ENCODE data around the gene TBCE.
A peak's percentile ranks its signal among the peaks of the same experiment; 100 is the strongest.

TBCE gene, protein sequence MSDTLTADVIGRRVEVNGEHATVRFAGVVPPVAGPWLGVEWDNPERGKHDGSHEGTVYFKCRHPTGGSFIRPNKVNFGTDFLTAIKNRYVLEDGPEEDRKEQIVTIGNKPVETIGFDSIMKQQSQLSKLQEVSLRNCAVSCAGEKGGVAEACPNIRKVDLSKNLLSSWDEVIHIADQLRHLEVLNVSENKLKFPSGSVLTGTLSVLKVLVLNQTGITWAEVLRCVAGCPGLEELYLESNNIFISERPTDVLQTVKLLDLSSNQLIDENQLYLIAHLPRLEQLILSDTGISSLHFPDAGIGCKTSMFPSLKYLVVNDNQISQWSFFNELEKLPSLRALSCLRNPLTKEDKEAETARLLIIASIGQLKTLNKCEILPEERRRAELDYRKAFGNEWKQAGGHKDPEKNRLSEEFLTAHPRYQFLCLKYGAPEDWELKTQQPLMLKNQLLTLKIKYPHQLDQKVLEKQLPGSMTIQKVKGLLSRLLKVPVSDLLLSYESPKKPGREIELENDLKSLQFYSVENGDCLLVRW

DNA sequence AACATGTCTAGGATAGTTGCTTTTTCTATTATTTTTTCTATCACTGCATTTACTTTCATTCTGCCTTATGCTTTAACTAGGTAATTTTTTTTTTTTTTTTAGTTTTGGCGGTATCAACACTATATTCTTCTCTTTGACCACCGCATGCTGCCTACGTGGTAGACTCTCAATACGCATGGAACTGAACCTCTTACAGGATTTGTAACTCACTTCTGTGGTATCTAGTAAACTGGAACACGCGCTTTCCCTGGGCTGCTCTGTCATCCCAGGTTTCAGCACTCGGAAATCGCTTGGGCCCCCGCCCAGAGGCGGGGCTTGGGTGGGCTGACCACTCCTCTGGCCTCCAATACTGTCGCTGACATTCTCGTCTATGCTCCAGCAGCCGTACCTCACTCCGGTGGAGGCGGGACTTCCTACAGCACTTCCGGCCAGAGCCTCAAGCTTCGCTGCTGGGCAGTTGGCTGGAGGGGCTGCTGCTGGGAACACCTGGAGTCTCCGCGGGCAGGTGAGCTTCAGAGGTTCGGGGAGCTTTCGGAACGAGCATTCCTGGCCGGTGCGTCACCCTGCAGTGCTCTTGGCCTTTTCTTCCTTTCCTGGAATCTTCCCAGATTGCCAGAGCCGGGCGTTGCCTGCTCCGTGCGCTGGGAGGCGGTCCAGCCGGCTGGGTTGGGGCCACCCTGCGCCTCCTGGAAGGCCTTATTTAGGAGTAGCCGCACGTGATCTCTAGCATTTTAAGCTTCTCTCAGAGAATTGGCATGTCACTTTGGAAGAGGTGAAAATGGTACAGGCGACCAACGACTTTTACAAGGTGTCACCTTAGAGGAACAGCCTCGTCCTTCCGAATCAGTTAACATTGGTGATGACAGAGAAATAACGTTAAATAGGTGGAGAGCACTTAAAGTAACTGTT lies at the start of gene TBCE:
TBCE (plus strand) TSS at position 428 of the 909 bp plus-strand sequence. CDS start 12,623 bp downstream, outside the sequence.
- peak; percentile 80 for DNase-seq

DNA sequence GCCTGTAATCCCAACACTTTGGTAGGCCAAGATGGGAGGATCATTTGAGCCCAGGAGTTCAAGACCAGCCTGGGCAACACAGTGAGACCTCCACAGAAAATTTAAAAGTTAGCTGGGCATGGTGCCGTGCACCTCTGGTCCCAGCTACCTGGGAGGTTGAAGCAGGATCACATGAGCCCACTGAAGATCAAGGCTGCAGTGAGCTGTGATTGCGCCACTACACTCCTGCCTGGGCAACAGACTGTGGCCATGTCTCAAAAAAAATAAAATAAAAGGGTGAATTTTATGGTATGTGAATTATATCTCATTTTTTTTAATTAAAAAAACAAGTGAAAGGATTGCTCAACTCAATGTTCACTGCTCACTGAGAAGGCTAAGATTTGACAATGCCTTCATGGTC lies 48.0 kb upstream of the TBCE start:
- no peak for DNase-seq

DNA sequence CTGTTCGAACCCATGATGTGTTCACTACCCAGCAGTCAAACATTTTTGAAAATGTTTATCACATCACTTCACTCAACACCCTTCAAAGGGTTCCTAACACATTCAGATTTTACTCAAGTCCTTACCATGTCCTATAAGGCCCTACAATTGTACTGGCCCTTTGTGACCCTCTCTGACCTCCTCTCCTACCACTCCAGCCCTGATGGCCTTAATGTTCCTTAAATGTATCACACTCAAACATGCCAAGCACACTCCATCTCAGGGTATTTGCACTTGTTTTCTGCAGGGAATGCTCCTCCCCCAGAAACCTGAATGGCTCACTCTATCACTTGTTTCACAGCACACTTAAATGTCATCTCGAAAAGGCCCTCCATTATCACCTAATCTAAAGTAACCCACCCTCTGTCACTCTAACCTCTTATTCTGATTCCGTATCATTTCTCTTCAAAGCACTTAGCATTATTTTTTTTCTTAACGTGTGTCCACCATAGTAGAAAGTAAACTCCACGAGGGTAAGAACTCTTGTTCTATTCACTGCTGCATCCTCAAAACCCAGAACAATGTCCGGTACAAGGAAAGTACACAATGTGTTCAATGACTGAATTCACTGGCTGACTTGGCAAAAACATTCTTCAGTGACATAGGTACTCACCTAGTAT lies 46.6 kb upstream of the TBCE start:
- no peak for DNase-seq

DNA sequence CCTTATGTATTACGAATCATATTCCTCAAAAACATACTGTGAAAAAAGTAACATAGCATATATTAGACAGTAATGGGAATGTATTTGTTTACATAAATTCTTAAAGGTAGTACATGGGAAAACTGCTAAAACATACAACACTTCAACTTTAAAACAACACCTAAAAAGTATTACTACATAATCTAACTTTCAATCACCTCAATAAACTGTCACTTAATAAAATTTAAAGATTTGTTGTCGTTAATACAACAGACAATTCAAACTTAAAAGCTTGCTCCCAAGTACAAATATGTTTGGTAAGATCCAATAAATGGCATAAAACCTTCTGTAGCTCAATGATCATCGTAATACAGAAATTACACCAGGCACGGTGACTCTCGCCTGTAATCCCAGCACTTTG lies 42.9 kb upstream of the TBCE start:
- no peak for DNase-seq

DNA sequence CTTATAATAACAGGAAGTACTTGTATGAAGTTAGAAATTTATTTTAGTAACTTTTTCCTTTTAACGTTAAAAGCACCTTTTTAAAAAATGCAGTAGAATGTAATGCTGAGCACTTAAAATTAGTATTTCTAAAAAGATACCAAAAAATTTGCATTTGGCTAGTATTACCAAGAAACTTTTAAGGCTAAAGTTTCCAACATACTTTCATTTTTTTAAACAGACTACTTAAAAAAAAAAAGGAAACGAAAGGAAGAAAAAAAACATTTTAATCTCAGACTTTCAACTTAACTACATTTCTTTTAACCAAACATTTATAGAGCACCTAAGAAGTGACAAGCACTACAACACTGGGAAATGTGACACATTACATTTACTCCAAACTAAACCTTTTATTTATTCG lies 42.1 kb upstream of the TBCE start:
- DNase-seq = no peak

DNA sequence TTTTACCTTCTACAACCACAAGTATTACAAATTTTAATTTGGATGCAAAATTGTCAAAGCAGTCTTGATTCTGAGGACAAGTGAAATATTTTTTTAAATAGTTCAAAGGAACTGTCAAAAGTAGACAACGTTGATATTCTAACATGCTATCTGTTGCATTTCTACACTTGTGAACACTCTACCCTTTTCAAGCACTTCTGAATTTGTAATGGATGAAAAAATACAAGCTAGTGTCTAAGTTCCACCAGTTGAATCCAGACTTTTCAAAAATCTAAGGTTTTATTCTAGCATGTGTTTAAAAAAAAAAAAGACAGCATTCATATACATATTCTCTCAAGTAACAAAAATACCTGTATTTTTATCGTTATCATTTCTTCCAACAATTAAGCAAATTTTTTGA lies 41.4 kb upstream of the TBCE start:
- DNase-seq = no peak

DNA sequence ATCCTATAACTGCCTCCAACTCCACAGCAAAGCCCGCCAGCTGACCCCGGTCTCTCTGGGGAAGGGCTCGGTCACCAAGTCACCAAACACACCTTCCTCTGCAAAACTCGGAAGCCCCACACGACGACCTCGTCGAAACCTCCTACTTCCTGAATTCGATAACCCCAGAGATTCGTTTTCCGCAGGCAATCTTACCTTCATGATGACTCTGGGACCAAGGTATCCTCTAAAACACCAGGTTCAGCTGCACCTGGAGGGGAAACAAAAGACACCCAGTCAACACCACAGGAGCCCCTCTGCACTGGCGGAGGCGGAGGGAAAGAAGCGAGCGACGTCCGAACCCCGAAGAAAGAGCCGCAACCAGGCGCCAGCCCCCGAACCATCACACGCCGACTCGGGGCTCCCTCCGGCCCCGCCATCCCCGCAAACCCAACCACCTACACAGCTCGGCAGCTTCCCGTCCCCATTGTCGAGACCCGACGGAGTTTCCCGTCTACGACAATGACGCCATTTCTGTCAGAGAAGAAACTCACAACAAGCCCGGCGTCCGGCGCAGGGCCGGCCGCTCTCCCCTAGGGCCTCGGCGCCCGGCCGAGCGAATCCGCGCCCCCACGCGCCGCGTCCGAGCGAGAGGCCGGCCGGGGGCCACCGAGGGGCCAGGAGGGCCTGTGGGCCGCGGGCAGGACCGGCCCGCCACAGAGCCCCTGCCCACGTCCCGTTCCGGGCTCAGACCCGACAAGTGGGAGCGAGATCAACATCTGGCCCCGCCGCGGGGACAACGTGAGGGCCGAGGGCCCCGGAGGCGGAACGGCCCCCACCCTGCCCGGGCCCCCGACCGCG lies 40.3 kb upstream of the TBCE start:
- DNase-seq = no peak

DNA sequence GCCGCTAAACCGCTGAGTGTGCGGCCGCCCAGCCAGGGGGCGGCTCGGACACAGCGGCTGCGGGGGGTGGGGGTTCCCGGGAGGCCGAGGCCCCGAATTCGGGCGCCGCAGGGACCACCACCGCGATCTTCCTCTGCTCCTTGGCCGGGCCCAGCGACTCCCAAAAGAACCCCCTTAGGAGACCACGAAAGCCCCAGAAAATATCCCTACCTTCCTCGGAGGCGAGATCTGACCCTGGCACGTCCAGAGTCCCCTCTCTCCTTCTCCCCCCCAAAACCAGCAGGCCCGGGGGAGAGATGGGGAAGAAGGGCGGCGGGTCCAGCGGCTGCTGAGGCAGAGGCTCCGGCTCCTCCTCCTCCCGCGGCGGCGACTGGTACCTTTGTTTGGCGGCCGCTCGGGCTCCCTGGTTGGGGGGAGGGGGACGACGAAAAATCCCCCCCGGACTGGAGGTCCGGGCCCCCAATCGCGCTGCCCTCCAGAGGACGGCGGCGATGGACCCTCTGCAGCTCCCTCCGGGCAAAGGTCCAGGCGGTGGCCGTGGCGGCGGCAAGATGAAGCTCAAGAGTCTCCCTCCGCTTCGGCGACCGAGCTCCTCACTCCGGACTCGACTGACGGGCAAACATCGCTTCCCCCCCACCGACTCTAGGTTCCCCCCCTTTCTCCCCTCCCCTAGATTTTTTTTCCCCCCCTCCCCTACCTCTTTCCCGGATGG lies 39.5 kb upstream of the TBCE start, which contains the start of gene ARID4B:
ARID4B (minus strand) TSS at position 621 of the 712 bp plus-strand sequence. CDS start 1,260 bp downstream, outside the sequence.
- peak; percentile 42 for DNase-seq

DNA sequence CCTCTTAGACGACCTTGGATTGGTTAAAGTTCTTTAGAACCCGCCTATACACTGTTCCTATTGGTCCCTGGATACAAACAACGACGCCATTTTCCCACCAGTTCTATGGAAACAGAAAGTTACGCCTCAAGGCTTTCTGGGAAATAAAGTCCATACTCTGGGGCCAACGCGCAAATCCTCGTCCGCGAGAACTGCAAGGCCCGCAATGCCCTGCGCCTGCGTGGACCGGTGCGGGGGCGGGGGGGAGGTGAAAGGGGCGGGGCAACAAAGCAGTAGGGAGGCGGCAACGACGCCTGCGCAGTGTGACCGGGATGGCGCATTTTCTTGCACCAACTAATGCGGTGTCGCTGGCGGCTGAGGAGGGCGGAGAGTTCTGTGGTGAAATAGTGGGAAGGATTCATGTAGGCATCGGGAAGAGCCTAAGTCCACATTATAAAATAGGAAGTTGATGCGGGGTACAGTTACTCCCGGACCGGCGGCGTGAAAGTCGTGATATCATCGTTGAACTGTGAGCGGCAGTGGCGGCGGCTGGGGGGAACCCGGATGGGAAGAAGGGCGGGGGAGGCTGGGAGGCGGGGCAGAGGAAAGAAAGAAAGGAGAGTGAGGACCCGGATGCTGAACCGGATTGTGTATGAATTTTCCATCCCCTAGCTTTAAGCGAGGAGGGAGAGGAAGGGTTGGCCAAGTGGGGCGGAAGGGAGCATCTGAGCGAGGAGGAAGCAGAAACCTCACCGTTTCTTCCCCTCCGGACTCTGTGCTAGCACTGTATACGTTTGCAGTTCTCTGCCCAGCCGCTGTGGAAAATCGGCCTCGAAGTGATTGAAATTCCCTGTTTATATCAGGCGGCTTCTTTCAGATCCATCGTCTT lies 38.7 kb upstream of the TBCE start, which contains the start of gene GGPS1:
GGPS1 (plus strand) TSS at position 300 of the 868 bp plus-strand sequence. CDS start 6,695 bp downstream, outside the sequence.
- peak; percentile 94 for DNase-seq

DNA sequence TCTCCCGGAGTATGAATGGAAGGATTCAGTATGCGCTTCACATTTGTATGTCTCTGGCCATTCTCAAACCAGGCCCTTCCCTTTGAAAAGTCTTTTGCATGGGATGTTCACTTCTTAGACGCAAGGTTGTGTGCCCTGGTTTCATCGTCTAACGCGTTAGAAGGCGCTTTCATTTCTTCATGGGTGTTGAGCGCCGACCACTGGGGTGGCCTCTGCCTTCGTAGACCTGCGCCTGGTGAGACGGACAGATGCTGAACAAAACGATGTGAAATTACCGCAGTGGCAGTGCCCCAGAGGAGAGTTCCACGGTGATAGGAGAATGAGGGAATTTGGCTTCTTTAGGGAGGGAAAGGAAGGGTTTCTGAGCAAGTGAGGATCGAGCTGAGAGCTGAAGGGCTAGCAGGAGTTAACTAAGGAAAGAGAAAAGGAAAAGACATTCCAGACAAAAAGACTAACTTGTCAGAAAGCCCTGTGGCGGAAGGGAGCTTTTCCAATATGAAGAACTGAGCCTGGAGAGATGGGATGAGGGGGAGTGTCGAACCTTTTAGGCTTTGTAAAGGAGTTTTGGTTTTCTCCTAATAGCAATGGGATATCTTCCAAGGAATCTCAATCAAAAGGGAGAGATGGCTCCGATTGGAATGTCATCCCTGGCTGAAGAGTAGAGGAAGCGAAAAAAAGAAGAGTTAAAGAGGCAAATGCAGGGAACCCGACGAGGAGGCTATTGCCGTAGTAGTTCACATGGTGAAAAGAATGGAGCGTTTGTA lies 37.9 kb upstream of the TBCE start:
- no peak for DNase-seq

DNA sequence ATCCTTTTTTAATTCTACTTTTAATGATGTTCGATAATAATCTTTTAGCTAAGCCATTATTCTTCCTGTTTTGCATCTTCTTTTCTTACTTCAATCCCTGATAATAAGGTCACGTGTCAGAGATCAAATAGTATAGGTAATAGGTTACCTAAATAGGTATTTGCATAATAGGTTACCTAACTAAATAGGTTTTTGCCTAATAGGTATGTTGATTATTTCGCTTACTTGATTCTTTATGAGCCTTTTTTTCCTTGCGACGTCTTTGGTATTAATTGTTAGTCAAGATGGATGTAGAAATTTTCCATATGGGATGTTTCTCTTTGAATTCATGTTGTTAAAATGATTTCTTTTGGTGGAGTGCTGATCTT lies 36.3 kb upstream of the TBCE start:
- DNase-seq = no peak

DNA sequence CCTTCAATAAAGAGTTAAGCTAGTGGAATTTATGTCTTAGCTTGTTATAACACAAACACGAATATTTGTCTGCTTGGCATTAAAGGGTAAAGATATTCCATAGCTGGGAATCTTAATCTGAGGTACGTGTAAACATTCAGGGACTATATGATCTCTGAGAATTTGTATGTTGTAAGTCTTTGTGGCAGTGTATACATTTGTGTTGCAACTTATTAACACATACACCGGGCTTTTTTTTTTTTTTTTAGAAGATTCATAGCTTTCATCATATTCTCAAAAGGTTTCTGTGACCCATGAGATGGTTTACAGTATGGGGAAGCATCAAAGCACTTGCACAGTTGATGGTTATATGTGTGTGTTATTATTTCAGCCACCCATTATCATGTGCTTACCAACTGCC lies 35.8 kb upstream of the TBCE start:
- DNase-seq = no peak

DNA sequence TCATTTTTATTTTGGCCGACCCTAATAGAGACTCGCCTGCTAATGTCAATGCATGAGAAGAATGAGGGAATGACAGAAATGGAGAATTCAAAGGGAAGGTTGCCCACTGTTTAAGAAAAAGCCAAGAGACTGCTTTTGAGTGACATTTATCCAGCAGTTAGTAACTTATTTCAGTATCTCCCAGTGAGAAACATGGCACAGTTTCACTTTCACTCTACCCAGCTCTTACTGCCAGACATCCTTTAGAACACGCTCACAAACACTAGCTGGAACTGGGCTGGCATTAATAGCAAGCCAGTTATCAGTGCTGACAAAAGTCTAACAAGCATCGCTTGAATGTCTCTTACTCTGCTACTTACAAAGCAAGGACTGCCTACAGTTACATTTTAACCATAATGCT lies 30.3 kb upstream of the TBCE start:
- DNase-seq = no peak

DNA sequence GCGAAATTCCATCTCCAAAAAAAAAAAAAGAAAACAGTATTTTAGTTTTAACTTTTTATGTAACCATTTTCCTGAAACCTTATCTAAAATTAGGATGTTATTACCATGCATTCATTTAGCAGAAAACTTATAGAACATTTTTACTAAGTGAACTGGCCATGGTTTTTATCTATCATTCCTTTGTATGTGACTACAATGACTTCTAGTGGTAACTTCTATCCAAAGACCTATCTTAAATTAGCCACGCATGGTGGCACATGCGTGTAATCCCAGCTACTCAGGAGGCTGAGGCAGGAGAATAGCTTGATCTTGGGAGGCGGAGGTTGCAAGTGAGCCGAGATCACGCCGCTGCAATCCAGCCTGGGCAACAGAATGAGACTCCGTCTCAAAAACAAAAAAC lies 27.5 kb upstream of the TBCE start:
- DNase-seq = no peak

DNA sequence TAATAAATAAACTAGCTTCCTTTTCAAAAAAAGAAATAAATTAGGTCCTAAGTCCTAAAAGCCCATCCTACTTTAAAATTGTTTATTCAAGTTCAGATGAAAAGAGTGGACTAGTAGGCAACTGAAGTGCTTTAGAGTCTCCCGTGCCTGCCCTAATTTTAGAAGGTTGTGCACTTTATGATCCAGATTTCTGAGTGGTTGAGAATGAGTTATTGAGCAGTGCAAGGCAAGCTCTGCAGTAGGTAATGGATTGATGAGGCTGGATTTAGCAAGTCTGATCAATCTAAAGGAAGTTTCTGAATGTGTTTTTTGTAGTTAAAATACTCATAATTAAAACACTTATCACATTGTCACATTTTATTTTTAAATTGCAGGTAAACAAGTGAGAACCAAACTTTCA lies 25.9 kb upstream of the TBCE start:
- no peak for DNase-seq

DNA sequence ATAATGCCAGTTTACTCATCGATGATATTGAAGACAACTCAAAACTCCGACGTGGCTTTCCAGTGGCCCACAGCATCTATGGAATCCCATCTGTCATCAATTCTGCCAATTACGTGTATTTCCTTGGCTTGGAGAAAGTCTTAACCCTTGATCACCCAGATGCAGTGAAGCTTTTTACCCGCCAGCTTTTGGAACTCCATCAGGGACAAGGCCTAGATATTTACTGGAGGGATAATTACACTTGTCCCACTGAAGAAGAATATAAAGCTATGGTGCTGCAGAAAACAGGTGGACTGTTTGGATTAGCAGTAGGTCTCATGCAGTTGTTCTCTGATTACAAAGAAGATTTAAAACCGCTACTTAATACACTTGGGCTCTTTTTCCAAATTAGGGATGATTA lies 25.2 kb upstream of the TBCE start:
- DNase-seq = no peak

DNA sequence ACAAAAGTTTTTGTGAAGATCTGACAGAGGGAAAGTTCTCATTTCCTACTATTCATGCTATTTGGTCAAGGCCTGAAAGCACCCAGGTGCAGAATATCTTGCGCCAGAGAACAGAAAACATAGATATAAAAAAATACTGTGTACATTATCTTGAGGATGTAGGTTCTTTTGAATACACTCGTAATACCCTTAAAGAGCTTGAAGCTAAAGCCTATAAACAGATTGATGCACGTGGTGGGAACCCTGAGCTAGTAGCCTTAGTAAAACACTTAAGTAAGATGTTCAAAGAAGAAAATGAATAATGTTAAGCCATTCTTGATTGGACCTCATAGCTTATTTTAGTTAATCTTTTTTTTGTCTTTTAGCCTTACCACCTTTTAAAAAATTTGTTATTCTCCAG lies 24.8 kb upstream of the TBCE start:
- DNase-seq = no peak

DNA sequence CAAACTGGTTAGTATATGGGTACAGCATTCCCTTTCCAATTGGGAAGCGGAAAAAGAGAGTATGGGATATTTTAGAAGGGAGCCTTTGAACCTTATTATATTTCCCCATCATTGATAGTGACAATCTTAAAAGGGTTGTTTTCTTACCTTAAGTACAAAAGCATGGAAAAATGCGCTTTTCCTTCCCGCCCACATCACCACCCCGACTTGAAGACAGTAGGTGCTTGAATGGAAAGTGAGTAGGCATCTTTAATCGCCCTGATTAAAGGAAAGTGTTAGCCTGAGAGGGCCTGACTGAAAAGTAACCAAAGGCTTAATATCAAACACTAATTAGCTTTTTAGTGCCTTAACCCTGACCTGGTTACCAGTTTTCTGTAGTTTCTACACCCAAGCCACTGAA lies 23.5 kb upstream of the TBCE start:
- DNase-seq = no peak

DNA sequence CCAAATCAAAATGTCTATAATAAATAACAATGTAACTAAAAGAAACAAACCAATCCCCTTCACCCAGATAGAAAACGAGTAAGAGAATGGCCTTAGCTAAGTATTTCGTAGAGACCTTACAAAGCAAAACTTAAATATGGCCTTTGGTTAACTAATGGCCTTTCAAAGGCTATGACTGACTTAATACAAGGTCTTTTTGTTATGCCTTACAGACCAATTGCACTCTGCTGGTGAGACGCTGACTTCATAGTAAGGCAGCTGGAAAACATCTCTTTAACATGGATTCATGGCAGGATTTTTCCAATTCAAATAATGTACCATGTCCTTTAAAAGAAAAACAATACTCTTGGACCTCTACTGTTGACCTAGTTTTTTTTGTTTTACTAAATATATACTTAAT lies 15.8 kb upstream of the TBCE start:
- DNase-seq = no peak

DNA sequence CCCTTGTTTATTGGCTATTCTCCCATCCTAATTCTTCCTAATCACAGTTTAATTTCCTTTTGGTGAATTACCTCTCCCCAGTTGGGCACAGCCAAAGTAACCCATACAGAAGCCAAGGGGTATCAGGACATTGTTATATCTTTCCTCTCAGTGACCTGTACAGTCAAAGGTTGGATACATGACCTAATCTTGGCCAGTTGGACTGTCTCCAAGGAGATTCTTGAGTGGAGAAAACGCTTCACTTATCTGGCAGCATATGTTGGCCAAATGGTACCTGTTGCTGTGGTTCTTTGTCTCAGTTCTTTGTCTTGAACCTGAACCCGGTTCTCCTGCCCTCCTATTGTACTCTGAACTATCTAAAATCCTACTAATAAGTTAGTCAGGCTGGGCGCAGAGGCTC lies 15.3 kb upstream of the TBCE start:
- no peak for DNase-seq

Measured in NCI-H510A treated with DMSO at 0.1 percent for 48 hours (cell line).